Measurements from ENCODE around the gene YY1.
A peak's percentile ranks its signal among the peaks of the same experiment; 100 is the strongest.
"Not testable (repeated sequence)": the region's sequence is repeated elsewhere in the genome, so short reads cannot be mapped to it uniquely, and the experiment has no call there.

YY1 gene

GRCh38 chr14:100297320-100298300, 58.7 kb downstream of the YY1 start:
- DNase-seq, result no peak

GRCh38 chr14:100298551-100299237, 59.8 kb downstream of the YY1 start:
- no peak for DNase-seq

DNA sequence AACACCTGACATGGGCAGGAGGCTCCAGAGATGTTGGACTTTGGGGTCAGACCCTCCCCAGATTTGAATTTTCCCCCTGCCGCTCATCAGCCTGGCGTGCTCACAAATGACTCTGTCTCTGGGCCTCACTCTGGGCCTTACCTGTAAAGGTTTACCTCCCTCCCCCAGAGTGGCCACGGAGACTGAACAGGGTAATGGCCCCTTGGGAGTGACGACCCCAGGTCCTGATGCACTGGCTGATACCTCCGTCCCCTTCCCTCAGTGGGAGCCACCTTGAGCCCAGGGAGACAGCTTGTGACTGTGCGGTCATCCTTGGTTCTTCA, 60.3 kb downstream of the YY1 start:
- no peak for DNase-seq

- no peak for DNase-seq
Observed at GRCh38 chr14:100302616-100303015, 63.7 kb downstream of the YY1 start.

DNA sequence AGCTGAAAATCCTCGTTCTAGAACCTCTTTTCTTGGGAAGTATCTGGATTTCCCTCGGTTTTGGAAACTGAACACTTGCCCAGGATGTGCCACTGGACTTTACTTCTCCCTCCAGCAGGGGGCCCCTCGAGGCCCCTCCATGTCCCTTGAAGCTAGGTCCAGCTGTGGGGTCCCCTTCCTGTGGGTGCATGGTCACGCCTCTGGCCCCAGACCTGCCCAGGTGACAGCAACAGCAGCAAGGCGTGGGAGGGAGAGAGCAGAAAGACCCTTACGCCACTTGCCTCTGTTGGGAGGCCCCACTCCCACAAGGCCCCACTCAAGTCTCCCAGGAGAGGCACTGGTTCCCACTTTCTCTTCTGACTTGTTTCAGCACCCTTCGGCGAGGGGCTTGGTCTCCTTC, 64.2 kb downstream of the YY1 start:
- peak; percentile 14 for DNase-seq

GRCh38 chr14:100303925-100304324, 65.0 kb downstream of the YY1 start:
- no peak for DNase-seq

DNA sequence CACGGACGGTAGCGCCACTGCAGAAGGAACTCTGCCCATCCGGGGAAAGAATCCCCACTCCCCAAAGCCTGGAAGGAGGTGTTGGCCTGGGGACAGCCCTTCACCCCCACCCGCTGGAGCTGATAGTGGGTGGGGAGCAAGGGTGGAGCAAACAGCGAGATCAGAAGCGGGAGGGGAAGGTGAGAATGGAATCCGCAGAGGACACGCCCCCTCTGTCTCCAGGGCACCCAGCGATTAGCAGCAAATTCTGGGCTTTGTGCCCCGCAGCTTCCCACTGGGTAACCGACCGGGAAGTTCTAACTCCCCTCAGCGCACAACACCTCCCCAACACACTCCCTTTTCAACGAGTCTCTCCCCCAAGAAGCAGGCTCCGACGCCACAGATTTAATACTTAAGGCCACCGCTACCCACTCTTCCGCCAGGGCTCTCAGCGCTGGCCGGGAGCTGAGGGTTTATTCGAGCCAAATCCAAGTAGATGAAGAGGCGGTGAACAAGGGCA, 65.9 kb downstream of the YY1 start:
- peak; percentile 18 for DNase-seq

DNA sequence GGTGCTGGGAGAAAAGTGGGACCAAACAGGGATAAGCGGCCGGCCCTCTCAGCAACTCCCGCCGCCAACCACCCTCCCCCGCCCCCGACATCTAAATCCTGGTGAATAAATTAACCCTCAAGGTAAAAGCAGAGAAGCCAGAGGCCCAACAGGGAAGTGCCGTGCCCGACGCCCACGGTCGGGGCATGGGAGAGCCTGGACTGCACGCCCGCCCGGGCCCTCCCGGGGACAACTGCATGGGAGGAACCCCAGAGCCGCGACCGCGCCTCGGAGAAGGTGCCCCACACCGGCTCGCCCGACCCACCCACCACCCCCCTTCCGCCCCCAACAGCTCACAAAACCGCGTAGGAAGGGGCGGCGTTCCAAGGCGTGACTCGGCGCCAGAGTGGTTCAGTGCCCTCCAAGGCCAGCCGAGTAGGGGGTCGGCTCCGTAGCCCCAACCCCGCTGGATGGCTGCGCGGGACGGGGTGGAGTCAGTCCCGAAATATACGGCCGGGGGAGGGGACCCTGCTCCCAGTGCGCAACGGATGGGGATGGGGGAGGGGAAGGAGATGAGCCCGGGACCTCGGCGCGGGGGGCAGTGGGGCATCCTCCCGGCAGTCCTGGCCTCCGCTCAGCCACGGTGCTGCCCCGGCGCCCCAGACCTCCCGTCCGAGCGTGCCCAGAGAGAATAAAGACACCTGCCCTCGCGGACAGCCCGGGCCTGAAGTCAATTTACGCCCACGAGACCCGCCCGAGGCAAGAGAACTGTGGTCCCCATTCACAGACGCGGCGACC, 66.6 kb downstream of the YY1 start:
- no peak for DNase-seq

- peak; percentile 90 for DNase-seq
Observed at GRCh38 chr14:100306101-100306997, 67.4 kb downstream of the YY1 start, which contains the start of gene SLC25A29. TSS of gene SLC25A29 (minus strand) at chr14:100306444. CDS start at chr14:100306232, 212 bp downstream.

GRCh38 chr14:100306998-100307765, 68.2 kb downstream of the YY1 start:
- no peak for DNase-seq

GRCh38 chr14:100307766-100308426, 69.0 kb downstream of the YY1 start:
- no peak for DNase-seq

- DNase-seq, result not testable (repeated sequence)
Observed at GRCh38 chr14:100308427-100308792, 69.5 kb downstream of the YY1 start.

DNA sequence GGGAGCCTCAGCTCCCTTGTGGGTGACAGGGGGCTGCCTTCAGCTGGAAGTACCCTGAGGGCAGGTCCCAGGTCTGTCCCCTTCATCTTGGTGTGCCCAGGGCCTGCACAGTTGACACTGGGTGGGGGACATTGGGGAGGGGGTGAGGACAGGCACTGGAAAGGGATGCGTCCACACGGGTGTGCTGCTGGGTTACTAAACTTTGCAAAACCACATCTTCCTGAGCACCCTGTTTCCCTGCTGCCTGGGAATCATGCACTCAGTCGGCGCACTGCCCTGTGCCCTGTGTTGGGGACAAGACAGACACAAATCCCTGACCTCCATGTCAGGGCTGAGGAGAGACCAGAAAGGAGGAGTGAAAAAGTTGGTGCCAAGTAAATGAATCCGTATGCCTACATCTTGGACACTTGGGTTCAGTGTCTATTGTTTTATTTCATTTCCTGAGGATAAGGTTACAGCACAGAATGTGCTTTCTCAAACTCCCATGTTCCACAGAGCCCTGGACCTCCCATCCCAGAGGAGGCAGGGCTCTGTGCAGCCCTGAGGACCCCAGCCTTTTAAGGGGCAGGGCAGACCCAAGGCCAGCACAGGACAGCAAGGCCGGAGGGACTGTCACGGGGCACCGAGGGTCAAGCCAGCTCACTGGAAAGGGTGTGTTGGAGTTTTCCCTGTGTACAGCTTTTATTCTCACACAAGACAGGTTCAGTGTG, 70.2 kb downstream of the YY1 start:
- no peak for DNase-seq

DNA sequence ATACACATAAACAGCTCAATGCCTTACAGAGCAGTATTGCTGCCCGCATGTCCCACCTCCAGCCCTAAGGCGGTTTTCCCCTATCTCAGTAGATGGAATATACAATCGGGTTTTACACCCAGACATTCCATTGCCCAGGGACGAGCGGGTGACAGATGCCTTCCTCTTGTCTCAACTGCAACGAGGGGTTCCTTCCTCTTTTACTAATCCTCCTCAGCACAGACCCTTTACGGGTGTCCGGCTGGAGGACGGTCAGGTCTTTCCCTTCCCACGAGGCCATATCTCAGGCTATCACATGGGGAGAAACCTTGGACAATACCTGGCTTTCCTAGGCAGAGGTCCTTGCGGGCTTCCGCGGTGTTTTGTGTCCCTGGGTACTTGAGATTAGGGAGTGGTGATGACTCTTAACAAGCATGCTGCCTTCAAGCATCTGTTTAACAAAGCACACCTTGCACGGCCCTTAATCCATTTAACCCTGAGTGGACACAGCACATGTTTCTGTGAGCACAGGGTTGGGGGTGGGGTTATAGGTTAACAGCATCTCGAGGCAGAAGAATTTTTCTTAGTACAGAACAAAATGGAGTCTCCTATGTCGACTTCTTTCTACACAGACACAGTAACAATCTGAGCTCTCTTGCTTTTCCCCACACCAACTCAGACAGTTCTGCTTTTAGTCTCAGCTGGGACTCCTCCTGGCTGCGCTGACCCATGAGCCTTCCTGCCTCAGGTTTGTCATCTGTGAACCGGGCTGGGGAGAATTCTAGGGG, 73.3 kb downstream of the YY1 start:
- not testable (repeated sequence) for DNase-seq

DNA sequence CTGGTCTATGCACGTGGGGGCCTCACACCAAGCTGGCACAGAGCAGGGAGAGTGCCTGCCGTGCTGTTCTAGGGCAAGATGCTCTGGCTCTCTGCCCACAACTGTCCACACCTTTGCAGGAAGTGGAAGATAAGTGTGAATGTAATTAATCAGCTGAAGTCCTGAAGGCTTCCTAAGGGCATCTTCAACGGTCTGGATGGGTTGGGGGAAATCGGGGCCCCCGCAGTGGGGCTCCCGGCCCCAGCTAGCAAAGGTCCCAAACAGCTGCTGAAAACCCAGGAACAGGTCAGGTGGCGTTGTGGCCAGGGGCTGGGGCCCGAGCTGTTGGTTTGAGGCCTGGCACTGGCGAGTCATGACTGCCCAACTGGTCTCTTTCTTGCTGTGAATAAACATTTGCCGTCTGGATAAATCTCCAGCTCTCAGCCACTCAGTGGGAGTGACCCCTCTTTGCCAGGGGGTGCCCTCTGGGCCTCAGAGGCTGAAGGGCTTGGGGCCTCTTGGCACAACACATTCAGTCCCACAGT, 74.0 kb downstream of the YY1 start:
- DNase-seq, result no peak

DNA sequence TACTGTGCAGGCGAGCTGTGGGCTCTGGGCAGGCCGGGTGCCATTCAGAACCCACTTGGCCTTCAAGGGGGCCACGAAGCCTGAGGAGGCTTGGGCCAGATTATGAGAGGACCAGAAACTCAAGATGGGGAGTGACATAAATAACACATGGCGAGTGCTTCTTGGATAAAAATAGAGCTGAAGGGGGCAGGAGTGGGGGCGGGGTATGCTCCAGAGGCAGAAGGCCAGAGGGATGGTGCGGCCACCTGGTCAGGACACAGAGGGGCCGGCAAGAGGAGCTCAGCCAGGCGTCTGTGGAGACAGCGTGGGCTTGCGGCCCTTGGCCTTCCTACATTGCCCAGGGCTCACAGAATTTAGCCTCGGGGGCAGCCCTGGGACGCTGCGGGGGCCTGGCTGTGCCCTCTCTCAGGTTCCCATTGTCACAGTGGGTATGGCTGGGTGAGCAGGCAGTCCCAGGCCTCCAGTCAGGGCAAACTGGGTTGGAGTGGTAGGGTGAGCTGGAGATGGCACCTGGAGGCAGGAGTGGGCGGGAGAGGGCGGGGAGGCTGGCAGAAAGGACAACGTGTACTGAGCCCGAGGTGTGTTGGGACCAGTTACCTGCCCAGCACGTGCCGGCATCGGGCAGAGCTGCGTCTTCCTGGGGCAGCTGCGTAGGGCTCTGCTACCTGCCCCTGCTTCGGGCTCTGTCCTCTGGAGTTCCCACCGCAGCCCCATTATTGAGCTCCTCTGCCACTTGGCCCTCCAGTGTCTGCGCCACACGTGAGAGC, 74.7 kb downstream of the YY1 start:
- DNase-seq, result no peak

- no peak for DNase-seq
Observed at GRCh38 chr14:100314724-100315123, 75.8 kb downstream of the YY1 start.

GRCh38 chr14:100317389-100317788, 78.4 kb downstream of the YY1 start:
- DNase-seq, result no peak

Measured in fibroblast of skin of scalp (primary cell).